OCI-LY7 (cell line): ENCODE results near the gene HIF3A.

Experiments
- CTCF ChIP-seq: fragments of 200-600 bp; sonication (generic); conservative IDR thresholded peaks from 2 replicates; pipeline ENCODE4 v1.5.1; 2014; ENCODE audit warnings: mild to moderate bottlenecking, antibody characterized with exemption, low read length, moderate library complexity, mixed read lengths
- EZH2phosphoT487 ChIP-seq: fragments of 200-600 bp; sonication (generic); IDR thresholded peaks from 2 replicates; pipeline ENCODE4 v1.6.1; 2018; ENCODE audit warnings: low read depth, borderline replicate concordance, mild to moderate bottlenecking, mixed run types, antibody characterized with exemption, low read length, moderate library complexity, mixed read lengths

DNA sequence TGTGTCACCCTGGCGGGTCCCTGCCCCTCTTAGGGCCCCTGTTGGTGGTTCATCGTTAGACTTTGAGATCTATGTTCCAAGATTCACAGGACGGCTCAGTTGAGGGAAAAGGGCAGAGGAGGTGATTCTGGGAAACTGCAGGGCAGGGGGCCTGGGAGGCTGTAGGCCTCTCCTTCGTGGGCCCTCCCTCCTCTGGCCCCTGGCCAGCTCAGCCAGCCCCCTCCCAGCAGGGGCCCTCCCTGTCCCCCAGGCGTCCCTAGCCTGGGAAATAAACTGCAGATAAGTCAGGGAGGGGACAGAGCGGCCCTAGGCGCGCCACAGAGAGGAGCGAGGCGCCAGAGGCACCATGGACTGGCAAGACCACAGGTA lies 6.5 kb downstream of the HIF3A start:
- TF ChIP-seq CTCF = no peak
- TF ChIP-seq EZH2phosphoT487 = no peak
